IgD-negative memory B cell (primary cell): Measurements from ENCODE around the gene METRN. TPM values are rescaled to one million over a fixed set of nuclear protein-coding genes. Genes with fewer than 3 reads are reported as not detected.
A peak's percentile ranks its signal among the peaks of the same experiment; 100 is the strongest.
"Not testable (repeated sequence)": the region's sequence is repeated elsewhere in the genome, so short reads cannot be mapped to it uniquely, and the experiment has no call there.

Experiments used
- H3K27ac Mint-ChIP-seq, 3 donors: one replicate each; pipeline ENCODE4 v1.8.0; 2020 to 2022; ENCODE audit warnings: mild to moderate bottlenecking in 3 of 3, mixed read lengths in 3 of 3, moderate library complexity in 1 of 3
- H3K27me3 Mint-ChIP-seq: one replicate; pipeline ENCODE4 v1.8.0; 2021; ENCODE audit warnings: mixed read lengths
- H3K36me3 Mint-ChIP-seq: one replicate; pipeline ENCODE4 v1.8.0; 2020; ENCODE audit warnings: mild to moderate bottlenecking, mixed read lengths
- H3K4me1 Mint-ChIP-seq, 3 donors: one replicate each; pipeline ENCODE4 v1.8.0; 2020 to 2022; ENCODE audit warnings: mixed read lengths in 3 of 3, mild to moderate bottlenecking in 1 of 3
- H3K4me3 Mint-ChIP-seq, 4 donors: one replicate each; pipeline ENCODE4 v1.8.0; 2020 to 2022; ENCODE audit warnings: mild to moderate bottlenecking in 4 of 4, mixed read lengths in 4 of 4, moderate library complexity in 3 of 4
- H3K9me3 Mint-ChIP-seq, 3 donors: one replicate each; pipeline ENCODE4 v1.8.0; 2020 to 2021; ENCODE audit warnings: mixed read lengths in 3 of 3, mild to moderate bottlenecking in 1 of 3
- polyA plus RNA-seq: library from polyadenylated mRNA; unstranded; fragments of 300-500 nt; fragmentation: Illumina TruSeq; gene quantifications from one replicate; pipeline ENCODE4 v1.2.3, GENCODE V29; 2021

The METRN gene
- polyA plus RNA-seq, 1 donor from 2014 or later = 2.8 TPM

DNA sequence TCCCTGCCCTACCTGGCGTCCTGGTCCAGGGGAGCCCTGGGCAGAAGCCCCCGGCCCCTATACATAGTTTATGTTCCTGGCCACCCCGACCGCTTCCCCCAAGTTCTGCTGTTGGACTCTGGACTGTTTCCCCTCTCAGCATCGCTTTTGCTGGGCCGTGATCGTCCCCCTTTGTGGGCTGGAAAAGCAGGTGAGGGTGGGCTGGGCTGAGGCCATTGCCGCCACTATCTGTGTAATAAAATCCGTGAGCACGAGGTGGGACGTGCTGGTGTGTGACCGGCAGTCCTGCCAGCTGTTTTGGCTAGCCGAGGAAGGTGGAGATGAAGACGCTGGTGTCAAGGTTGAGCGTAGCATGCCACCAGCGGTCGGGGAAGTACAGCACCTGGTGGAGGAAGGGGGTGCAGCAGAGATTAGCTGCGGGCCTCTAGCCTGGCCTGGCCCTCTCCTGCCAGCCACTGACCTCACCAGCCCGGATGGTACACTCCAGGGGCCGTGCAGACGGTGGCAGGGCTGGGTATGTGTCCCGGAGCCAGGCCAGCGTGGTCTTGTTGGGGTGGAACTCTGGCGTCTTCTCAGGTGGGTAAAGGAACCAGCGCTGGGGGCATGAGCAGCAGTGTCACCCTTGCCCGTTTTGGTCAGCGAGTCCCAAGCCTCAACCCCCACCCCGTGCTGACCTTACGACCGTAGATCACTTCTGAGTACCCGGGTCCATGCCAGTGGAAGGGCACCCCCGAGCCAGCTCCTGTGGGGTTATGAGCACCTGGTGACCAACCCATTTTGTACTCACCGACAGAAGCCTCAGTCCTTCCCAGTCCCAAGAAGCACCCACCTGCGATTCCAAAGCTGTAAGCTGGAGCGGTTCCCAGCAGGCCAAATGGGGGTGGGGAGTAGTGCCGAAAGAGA is 32.2 kb upstream of the METRN start:
- Mint-ChIP-seq H3K27ac (peak overlapping the region; percentile 63 to 88 (median 81)), H3K27me3 (no peaks in the 10 kb centered on the region), H3K9me3 (no peaks in the 10 kb centered on the region), H3K4me3 (peak overlapping the region; percentile 81 to 90 (median 86)), H3K36me3 (no peaks in the 10 kb centered on the region), H3K4me1 (peaks cover 3 to 12% (median 10%) of the 10 kb centered on the region in 3 donors)

DNA sequence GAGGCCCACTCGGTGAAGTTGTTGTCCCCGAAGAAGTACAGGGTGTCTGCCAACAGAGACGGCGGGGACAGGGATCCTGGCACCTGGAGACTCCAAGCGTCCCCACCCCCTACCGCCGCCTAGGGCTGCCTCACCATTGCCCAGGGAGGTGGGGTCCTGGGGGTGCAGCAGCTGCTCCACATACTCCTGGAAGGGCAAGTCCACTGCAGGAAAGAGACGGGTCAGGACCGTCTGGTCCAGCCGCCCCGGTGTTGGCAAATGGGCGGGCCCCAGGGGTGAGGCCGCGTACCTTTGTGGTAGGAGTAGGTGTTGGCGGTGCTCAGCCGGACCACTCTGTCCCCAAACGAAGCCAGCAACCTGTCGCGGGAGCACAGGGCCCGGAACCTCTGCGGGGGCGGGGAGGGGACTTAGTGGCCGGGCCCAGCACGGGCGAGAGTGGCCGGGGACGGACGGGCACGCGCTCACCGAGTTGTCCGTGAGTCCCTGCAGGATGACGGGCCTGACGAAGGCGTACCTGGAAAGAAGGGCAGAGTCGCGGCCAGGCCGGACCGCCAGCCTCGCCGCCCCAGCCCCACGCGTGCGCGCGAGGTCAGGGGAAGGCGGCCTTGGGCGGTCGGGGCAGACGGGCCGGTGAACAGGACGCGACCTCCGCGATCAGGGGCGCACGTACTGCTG is 31.4 kb upstream of the METRN start:
- Mint-ChIP-seq H3K36me3 (no peaks in the 10 kb centered on the region), H3K27me3 (no peaks in the 10 kb centered on the region), H3K4me1 (peaks cover 3 to 12% (median 10%) of the 10 kb centered on the region in 3 donors), H3K27ac (peak overlapping the region; percentile 31 to 93 (median 39)), H3K4me3 (peak overlapping the region; percentile 81 to 90 (median 88)), H3K9me3 (no peaks in the 10 kb centered on the region)

- no peaks in the 10 kb centered on the region for H3K27me3 Mint-ChIP-seq
- peak within 1 kb of the TSS; percentile 57 to 93 (median 90) for H3K27ac Mint-ChIP-seq
Observed at GRCh38 chr16:684071-684794, 30.7 kb upstream of the METRN start, which contains the start of gene JMJD8. TSS of gene JMJD8 (minus strand) at chr16:684334. CDS start at chr16:684319, 15 bp downstream.

DNA sequence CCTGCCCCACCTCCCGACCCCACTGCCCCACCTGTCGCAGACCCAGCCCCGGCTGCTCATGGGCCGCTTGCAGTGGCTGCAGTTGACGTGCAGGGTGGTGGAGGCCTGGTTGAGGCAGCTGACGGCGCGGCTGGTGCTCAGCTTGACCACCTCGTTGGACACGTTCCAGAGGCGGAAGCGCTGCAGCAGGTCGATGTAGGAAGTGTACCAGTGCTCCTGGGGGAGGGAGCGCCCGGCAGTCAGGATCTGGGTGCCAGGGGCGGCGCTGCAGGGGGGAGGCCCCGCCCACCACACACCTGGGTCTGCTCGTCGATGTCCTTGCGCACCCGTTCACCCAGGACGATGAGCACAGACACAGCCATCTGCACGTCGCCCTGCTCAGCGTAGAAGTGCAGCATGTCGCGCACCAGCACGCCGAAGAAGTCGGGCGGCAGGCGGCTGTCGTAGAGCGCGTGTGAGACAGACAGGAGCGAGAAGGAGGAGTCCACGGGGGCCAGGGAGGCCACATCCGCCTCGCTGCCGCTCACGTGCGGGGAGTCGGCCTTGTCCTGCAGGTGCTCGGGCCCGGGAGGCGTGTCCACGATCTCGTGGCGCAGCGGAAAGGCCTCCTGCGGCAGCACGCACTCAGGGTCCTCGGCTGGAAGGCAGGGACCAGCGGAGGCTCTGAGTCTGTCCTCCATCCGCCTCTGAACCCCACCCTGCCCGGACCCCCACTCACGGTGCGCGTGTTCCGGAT is 29.8 kb upstream of the METRN start:
- Mint-ChIP-seq H3K4me3 (peak overlapping the region in 1 of 4 donors; percentile 59), H3K27ac (peak overlapping the region in 2 of 3 donors; percentile 39 to 93), H3K36me3 (no peaks in the 10 kb centered on the region), H3K4me1 (peaks cover 3 to 16% (median 6%) of the 10 kb centered on the region in 3 donors), H3K9me3 (no peaks in the 10 kb centered on the region), H3K27me3 (no peaks in the 10 kb centered on the region)

More at GRCh38 chr16:684071-684794, 30.7 kb upstream of the METRN start, which contains the start of gene JMJD8:
- Mint-ChIP-seq H3K4me3 (peak within 1 kb of the TSS; percentile 81 to 90 (median 90)), H3K36me3 (no peaks in the 10 kb centered on the region), H3K4me1 (peaks cover 3 to 14% (median 6%) of the 10 kb centered on the region in 3 donors), H3K9me3 (no peaks in the 10 kb centered on the region)

GRCh38 chr16:685967-686366 is 29.0 kb upstream of the METRN start:
- H3K36me3 Mint-ChIP-seq = no peaks in the 10 kb centered on the region
- H3K27ac Mint-ChIP-seq = peak overlapping the region in 1 of 3 donors; percentile 39
- H3K4me3 Mint-ChIP-seq = peak overlapping the region in 2 of 4 donors; percentile 45 to 76
- H3K27me3 Mint-ChIP-seq = no peaks in the 10 kb centered on the region
- no peaks in the 10 kb centered on the region for H3K9me3 Mint-ChIP-seq
- peaks cover 3 to 18% (median 7%) of the 10 kb centered on the region in 3 donors for H3K4me1 Mint-ChIP-seq

DNA sequence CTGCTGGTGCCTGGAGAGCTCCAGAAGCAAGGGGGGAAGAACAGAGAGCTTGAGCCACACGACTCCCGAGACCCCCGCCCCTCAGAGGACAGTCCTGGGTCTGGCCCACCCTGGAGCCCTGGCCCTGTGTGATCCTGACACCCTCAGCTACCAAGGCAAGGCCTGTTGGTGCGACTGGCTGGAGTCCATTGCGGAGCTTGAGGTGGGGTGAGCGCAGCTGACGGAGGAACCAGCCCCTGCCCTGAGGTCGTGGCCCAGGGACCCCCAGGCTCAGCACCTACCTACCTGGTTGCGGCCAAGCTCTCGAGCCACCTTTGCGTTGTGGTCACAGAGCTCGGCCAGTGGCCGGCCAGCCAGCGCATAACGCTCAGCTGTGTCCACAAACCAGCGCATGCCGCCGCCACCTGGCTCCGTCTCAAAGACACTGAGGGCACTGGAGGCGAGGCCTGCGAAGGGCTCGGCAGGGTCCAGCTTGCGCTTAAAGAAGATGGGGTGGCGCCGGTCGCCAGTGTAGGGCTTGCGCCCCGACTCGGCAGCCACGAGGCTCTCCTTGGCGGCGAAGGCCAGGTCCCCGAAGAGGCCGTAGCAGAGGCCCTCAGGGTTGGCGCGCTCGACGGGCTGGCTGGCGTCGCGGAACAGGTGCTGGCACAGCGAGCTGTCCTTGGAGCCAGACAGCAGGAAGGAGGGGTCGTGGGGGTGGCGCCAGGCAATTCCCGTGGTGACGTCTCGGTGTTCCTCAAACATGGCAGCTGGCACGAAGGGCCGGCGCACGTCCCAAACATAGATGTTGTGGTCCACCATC is 28.3 kb upstream of the METRN start:
- peak overlapping the region in 1 of 3 donors; percentile 76 for H3K27ac Mint-ChIP-seq
- no peaks in the 10 kb centered on the region for H3K9me3 Mint-ChIP-seq
- H3K4me1 Mint-ChIP-seq = peaks cover 2 to 18% (median 5%) of the 10 kb centered on the region in 3 donors
- no peaks in the 10 kb centered on the region for H3K27me3 Mint-ChIP-seq
- no peak overlapping the region for H3K4me3 Mint-ChIP-seq
- H3K36me3 Mint-ChIP-seq = no peaks in the 10 kb centered on the region

- no peaks in the 10 kb centered on the region for H3K36me3 Mint-ChIP-seq
- H3K4me3 Mint-ChIP-seq = peak overlapping the region in 2 of 4 donors; percentile 17 to 69
- H3K27ac Mint-ChIP-seq = peak overlapping the region in 1 of 3 donors; percentile 76
- H3K9me3 Mint-ChIP-seq = no peaks in the 10 kb centered on the region
- no peaks in the 10 kb centered on the region for H3K27me3 Mint-ChIP-seq
- peaks cover 2 to 13% (median 10%) of the 10 kb centered on the region in 3 donors for H3K4me1 Mint-ChIP-seq
Observed at GRCh38 chr16:687499-687898, 27.4 kb upstream of the METRN start.

DNA sequence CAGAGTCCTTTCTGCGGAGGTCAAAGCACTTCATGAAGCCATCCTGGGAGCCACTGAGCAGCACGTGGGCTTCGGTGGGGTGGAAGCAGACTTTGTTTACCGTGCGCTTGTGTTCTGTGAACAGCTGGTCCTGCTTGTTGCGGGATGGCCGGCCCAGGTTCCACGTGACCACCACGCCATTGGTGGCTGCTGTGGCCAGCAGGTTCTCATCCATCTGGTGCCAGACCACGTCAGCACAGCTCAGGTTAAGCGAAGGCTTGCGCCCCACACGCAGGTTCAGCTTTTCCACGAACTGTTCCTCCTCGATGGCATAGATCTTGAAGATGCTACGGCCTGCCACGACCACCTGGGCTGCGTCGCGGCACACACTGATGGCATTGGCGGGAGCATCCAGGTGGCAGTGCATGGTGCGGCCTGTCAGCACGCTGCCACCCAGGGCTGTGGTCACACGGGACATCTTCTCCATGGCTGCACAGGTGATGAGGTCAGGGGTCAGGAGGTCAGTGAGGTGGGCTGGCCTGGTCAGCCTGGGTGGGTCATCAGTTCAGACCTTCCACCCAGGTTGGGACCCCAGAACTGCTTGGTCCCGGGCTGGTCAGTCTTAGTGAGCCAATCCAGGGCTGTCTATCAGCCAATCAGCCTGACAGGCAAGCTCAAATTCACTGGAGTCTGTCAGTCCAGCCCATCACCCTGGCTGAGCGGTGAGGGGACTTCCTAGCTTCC is 25.6 kb upstream of the METRN start:
- H3K36me3 Mint-ChIP-seq = no peaks in the 10 kb centered on the region
- H3K27ac Mint-ChIP-seq = peak overlapping the region in 1 of 3 donors; percentile 92
- H3K4me1 Mint-ChIP-seq = peaks cover 4 to 12% (median 10%) of the 10 kb centered on the region in 3 donors
- no peaks in the 10 kb centered on the region for H3K9me3 Mint-ChIP-seq
- peak overlapping the region; percentile 88 to 98 (median 94) for H3K4me3 Mint-ChIP-seq
- H3K27me3 Mint-ChIP-seq = no peaks in the 10 kb centered on the region

DNA sequence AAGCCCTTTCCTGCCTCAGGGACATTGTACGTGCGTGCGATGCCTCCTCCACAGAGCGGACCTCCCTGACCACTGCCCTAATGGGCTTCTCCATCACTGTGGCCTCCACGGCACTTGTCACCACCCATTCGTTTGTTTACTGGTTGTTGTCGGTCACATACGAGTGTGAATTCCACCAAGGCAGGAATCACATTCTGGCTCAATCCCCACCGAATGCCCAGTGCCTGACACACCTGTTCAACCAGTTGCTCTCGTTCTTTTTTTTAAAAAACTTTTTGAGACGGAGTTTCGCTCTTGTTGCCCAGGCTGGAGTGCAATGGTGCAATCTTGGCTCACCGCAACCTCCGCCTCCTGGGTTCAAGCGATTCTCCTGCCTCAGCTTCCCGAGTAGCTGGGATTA is 23.7 kb upstream of the METRN start:
- H3K27ac Mint-ChIP-seq = peak overlapping the region in 2 of 3 donors; percentile 92 to 94
- H3K4me3 Mint-ChIP-seq = peak overlapping the region in 3 of 4 donors; percentile 89 to 96 (median 92)
- H3K27me3 Mint-ChIP-seq, H3K36me3 Mint-ChIP-seq, H3K9me3 Mint-ChIP-seq: not testable (repeated sequence)
- H3K4me1 Mint-ChIP-seq = peaks cover 6 to 16% (median 10%) of the 10 kb centered on the region in 3 donors

GRCh38 chr16:692356-693108 is 22.4 kb upstream of the METRN start:
- Mint-ChIP-seq H3K36me3 (no peaks in the 10 kb centered on the region), H3K9me3 (no peaks in the 10 kb centered on the region), H3K27me3 (peaks cover 6% of the 10 kb centered on the region), H3K27ac (peak overlapping the region in 1 of 3 donors; percentile 51), H3K4me3 (peak overlapping the region; percentile 30 to 92 (median 76)), H3K4me1 (peaks cover 8 to 16% (median 10%) of the 10 kb centered on the region in 3 donors)

DNA sequence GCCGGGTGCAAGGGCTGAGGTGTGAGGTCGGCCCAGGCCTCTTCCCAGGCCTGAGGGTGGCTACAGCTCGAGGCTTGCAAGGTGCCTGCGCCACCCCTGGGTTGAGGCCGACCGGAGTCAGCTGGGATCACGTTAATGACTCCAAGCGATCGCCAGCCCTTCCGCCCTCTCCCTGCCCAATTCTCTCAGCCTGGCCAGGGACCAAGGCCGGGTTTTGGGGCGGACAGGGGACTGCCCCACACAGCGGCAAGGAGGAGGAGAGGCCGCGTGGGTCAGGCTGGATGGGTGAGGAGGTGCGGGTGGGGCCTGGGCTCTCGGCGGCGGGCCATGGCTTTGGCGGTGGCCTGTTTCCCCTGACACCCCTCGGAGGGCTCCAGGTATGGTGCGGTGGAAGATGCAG is 21.6 kb upstream of the METRN start:
- Mint-ChIP-seq H3K4me3 (peak overlapping the region in 2 of 4 donors; percentile 65 to 92), H3K27ac (no peak overlapping the region), H3K4me1 (peaks cover 8 to 16% (median 10%) of the 10 kb centered on the region in 3 donors), H3K9me3 (no peaks in the 10 kb centered on the region), H3K27me3 (peaks cover 6% of the 10 kb centered on the region), H3K36me3 (no peaks in the 10 kb centered on the region)

DNA sequence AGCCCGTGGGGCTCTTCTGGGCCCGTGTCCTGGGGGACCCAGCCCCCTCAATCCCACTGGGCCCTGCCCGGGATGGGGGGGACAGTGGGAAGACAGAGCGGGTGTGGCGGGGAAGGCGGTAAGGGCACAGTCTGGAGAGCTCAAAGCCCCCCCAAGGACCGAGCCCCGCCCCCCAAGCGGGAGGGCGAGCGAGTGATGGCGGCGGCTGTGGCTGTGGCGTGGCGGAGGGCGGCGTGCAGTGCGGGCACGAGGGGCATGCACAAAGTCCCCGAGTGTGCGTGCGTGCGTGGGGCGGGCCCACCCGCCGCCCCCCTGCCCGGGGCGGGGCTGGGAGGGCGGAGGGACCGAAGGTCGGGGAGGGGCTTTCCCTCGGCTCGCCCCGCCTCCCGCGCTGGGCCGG is 21.2 kb upstream of the METRN start:
- H3K9me3 Mint-ChIP-seq = no peaks in the 10 kb centered on the region
- peaks cover 8 to 16% (median 10%) of the 10 kb centered on the region in 3 donors for H3K4me1 Mint-ChIP-seq
- H3K36me3 Mint-ChIP-seq = no peaks in the 10 kb centered on the region
- peaks cover 6% of the 10 kb centered on the region for H3K27me3 Mint-ChIP-seq
- no peak overlapping the region for H3K27ac Mint-ChIP-seq
- H3K4me3 Mint-ChIP-seq = peak overlapping the region in 2 of 4 donors; percentile 25 to 65
